NOMO-1 treated with dmso at 0.1 percent for 144 hours (cell line): ENCODE data around the gene DNAJB6.

Experiments
- DNase-seq: peaks from one replicate; lab custom pipeline; 2025; ENCODE audit not compliant: unreplicated experiment; lab: John Stamatoyannopoulos, UW

DNAJB6 gene

GRCh38 chr7:157362729-157363128 is 25.9 kb downstream of the DNAJB6 start:
- no peak for DNase-seq

- DNase-seq: no peak
Measured at GRCh38 chr7:157366722-157367121, 29.9 kb downstream of the DNAJB6 start.

GRCh38 chr7:157368955-157369354 is 32.2 kb downstream of the DNAJB6 start:
- no peak for DNase-seq

- DNase-seq: no peak
Measured at GRCh38 chr7:157370742-157371141, 33.9 kb downstream of the DNAJB6 start.

- no peak for DNase-seq
Measured at GRCh38 chr7:157371296-157371695, 34.5 kb downstream of the DNAJB6 start.

- DNase-seq: no peak
Measured at GRCh38 chr7:157372300-157373232, 35.8 kb downstream of the DNAJB6 start.

- no peak for DNase-seq
Measured at GRCh38 chr7:157373493-157373892, 36.7 kb downstream of the DNAJB6 start.

GRCh38 chr7:157375410-157375809 is 38.6 kb downstream of the DNAJB6 start:
- no peak for DNase-seq

GRCh38 chr7:157377436-157378124 is 40.8 kb downstream of the DNAJB6 start:
- DNase-seq: no peak

- no peak for DNase-seq
Measured at GRCh38 chr7:157378390-157378789, 41.6 kb downstream of the DNAJB6 start.

- no peak for DNase-seq
Measured at GRCh38 chr7:157379493-157379892, 42.7 kb downstream of the DNAJB6 start.

- no peak for DNase-seq
Measured at GRCh38 chr7:157380416-157380815, 43.6 kb downstream of the DNAJB6 start.

GRCh38 chr7:157383868-157384267 is 47.1 kb downstream of the DNAJB6 start:
- no peak for DNase-seq

- DNase-seq: no peak
Measured at GRCh38 chr7:157384301-157384700, 47.5 kb downstream of the DNAJB6 start.

- DNase-seq: no peak
Measured at GRCh38 chr7:157386979-157387800, 50.4 kb downstream of the DNAJB6 start.

GRCh38 chr7:157388301-157388700 is 51.5 kb downstream of the DNAJB6 start:
- no peak for DNase-seq

GRCh38 chr7:157389951-157390730 is 53.3 kb downstream of the DNAJB6 start:
- no peak for DNase-seq

- no peak for DNase-seq
Measured at GRCh38 chr7:157391036-157391710, 54.4 kb downstream of the DNAJB6 start.

GRCh38 chr7:157392256-157393037 is 55.6 kb downstream of the DNAJB6 start:
- no peak for DNase-seq
